K562 (cell line): Measurements from ENCODE around the gene GLT6D1. TPM values are rescaled to one million over a fixed set of nuclear protein-coding genes. Genes with fewer than 3 reads are reported as not detected.

ENCODE experiments used
- ATAC-seq: fragments of 200-7000 bp; cut with Tn5 transposase; 3 replicates; pipeline ENCODE4 v1.9.1; 2020; ENCODE audit warnings: moderate library complexity
- BruUV-seq: library from RNA; stranded (reverse); fragments of 400-500 nt; replicated peaks from 2 replicates; lab custom pipeline; 2021; lab: Mats Ljungman, UMichigan
- CTCF ChIA-PET: fragments of 300-600 bp; formaldehyde crosslinking; extraction: SDS; loops from one replicate; lab custom pipeline; 2021; ENCODE audit warnings: low intra/inter-chr PET ratio; lab: Yijun Ruan, JAX
- POLR2A ChIA-PET: fragments of 300-600, 350-650 bp; sonication (Branson Sonifier 250); formaldehyde crosslinking; extraction: SDS; loops from one replicate; lab custom pipeline; 2021; ENCODE audit warnings: antibody characterized with exemption, inconsistent platforms; lab: Yijun Ruan, JAX
- DNase-seq, 4 experiments: peaks; one replicate each; pipeline versions ENCODE4 v3.0.0 to v3.0.0-alpha.2; 2011 to 2018; ENCODE audit warnings: low spot score in 3 of 4, mixed read lengths in 3 of 4; ENCODE audit errors: extremely low read depth in 1 of 4
- FAIRE-seq: peaks from 2 replicates; lab custom pipeline; 2011; peaks lifted over from hg19 to GRCh38; lab: Jason Lieb, UNC
- H2AFZ ChIP-seq: 2 replicates; pipeline ENCODE4 v1.6.0; 2011; ENCODE audit warnings: low read depth, low read length, control low read depth, inconsistent platforms
- H3K27ac ChIP-seq: fragments of 200-600 bp; 3 replicates; pipeline ENCODE4 v1.8.0; 2011; ENCODE audit warnings: low read depth, mild to moderate bottlenecking, control low read depth, inconsistent platforms, low read length, moderate library complexity, mixed read lengths; ENCODE audit errors: extremely low read depth
- H3K27me3 ChIP-seq, 2 experiments: fragments of 300-600 bp in 1 of 2; 2 replicates in 1 of 2; 3 replicates in 1 of 2; pipeline versions ENCODE4 v1.6.0 to v1.8.0; 2011; ENCODE audit warnings: inconsistent platforms in 2 of 2, low read length in 2 of 2, mild to moderate bottlenecking in 1 of 2, mixed read lengths in 1 of 2, moderate library complexity in 1 of 2; ENCODE audit not compliant: control insufficient read depth in 2 of 2, insufficient read depth in 2 of 2
- H3K36me3 ChIP-seq: fragments of 300-600 bp; 3 replicates; pipeline ENCODE4 v1.8.0; 2011; ENCODE audit warnings: mild to moderate bottlenecking, low read length, inconsistent platforms; ENCODE audit not compliant: control insufficient read depth, insufficient read depth
- H3K4me1 ChIP-seq, 2 experiments: fragments of 200-600 bp in 1 of 2; replicated peaks in 1 of 2; 2 replicates in 1 of 2; 3 replicates in 1 of 2; pipeline versions ENCODE4 v1.5.1 to v1.8.0; 2011; ENCODE audit warnings: inconsistent platforms in 2 of 2, low read length in 2 of 2, mild to moderate bottlenecking in 1 of 2, mixed read lengths in 1 of 2, moderate library complexity in 1 of 2; ENCODE audit not compliant: control insufficient read depth in 2 of 2, insufficient read depth in 2 of 2
- H3K4me2 ChIP-seq: 2 replicates; pipeline ENCODE4 v1.6.1; 2011; ENCODE audit warnings: low read length, control low read depth, inconsistent platforms, mixed read lengths; ENCODE audit not compliant: insufficient read depth
- H3K4me3 ChIP-seq: fragments of 200-600 bp; sonication (generic), shearing (Covaris generic); 2 replicates; pipeline ENCODE4 v1.5.1; 2016; ENCODE audit warnings: control low read depth, inconsistent platforms
- H3K79me2 ChIP-seq: fragments of 200-600 bp; 3 replicates; pipeline ENCODE4 v1.8.0; 2011; ENCODE audit warnings: low read length, inconsistent platforms; ENCODE audit not compliant: control insufficient read depth, insufficient read depth
- H3K9ac ChIP-seq, 2 experiments: 2 replicates each; pipeline versions ENCODE4 v1.6.0 to v1.6.1; 2011; ENCODE audit warnings: low read depth in 2 of 2, low read length in 2 of 2, control low read depth in 1 of 2, inconsistent platforms in 1 of 2, mild to moderate bottlenecking in 1 of 2, mixed read lengths in 1 of 2; ENCODE audit not compliant: insufficient read depth in 1 of 2
- H3K9me1 ChIP-seq: one replicate; pipeline ENCODE4 v1.6.0; 2011; ENCODE audit warnings: inconsistent platforms, mild to moderate bottlenecking, low read length, moderate library complexity; ENCODE audit not compliant: control insufficient read depth, insufficient read depth
- H3K9me3 ChIP-seq: replicated peaks from 2 replicates; pipeline ENCODE4 v1.5.1; 2011; ENCODE audit warnings: low read depth, low read length, inconsistent platforms; ENCODE audit not compliant: control insufficient read depth, insufficient read depth
- H4K20me1 ChIP-seq: replicated peaks from 2 replicates; pipeline ENCODE4 v1.6.1; 2011; ENCODE audit warnings: low read length, inconsistent platforms, mixed read lengths; ENCODE audit not compliant: control insufficient read depth, insufficient read depth
- BMI1 ChIP-seq: fragments of 150-350 bp; IDR thresholded peaks from 2 replicates; pipeline ENCODE4 v1.6.1; 2014; ENCODE audit warnings: low read length
- CHD1 ChIP-seq: fragments of 200-600 bp; sonication (generic); IDR thresholded peaks from one replicate; pipeline ENCODE4 v1.6.1; 2012; ENCODE audit warnings: mild to moderate bottlenecking, moderate library complexity, low read length, inconsistent platforms
- CLOCK ChIP-seq: fragments of 250-450 bp; sonication (Bioruptor Pico); IDR thresholded peaks from 2 replicates; pipeline ENCODE4 v1.4.0; 2020; ENCODE audit warnings: mild to moderate bottlenecking, moderate library complexity, borderline replicate concordance
- ELF2 ChIP-seq: fragments of 250-450 bp; sonication (Bioruptor Pico); IDR thresholded peaks from 2 replicates; pipeline ENCODE4 v1.5.0; 2021; ENCODE audit warnings: mild to moderate bottlenecking
- GTF2A2 ChIP-seq: IDR thresholded peaks from 2 replicates; pipeline ENCODE4 v1.6.1; 2016; ENCODE audit warnings: mild to moderate bottlenecking, missing genetic modification characterization, missing compliant biosample characterization
- HMBOX1 ChIP-seq: sonication (generic); IDR thresholded peaks from 2 replicates; pipeline ENCODE4 v1.6.1; 2016
- JUNB ChIP-seq: fragments of 450-650 bp; formaldehyde crosslinking; conservative IDR thresholded peaks from 2 replicates; pipeline ENCODE4 v1.4.0; 2020; ENCODE audit warnings: mild to moderate bottlenecking
- NCOA1 ChIP-seq: fragments of 450-650 bp; IDR thresholded peaks from 2 replicates; pipeline ENCODE4 v1.6.1; 2016; ENCODE audit warnings: low read depth
- PREB ChIP-seq: sonication (generic); formaldehyde crosslinking; IDR thresholded peaks from 2 replicates; pipeline ENCODE4 v1.8.1; 2023; ENCODE audit warnings: mild to moderate bottlenecking, missing genetic modification reagents
- SRF ChIP-seq, 2 experiments: fragments of 250-450, 450-650 bp in 1 of 2; sonication (Bioruptor Pico) in 1 of 2; sonication (generic) in 1 of 2; formaldehyde crosslinking; IDR thresholded peaks; 2 replicates each; pipeline versions ENCODE4 v1.5.0 to v1.5.1; 2020 to 2022; ENCODE audit warnings: mild to moderate bottlenecking in 1 of 2, missing genetic modification reagents in 1 of 2
- ZBTB7A ChIP-seq: IDR thresholded peaks from 2 replicates; pipeline ENCODE4 v1.6.1; 2011; ENCODE audit warnings: low read depth, mild to moderate bottlenecking, low read length, moderate library complexity, borderline replicate concordance; ENCODE audit not compliant: control insufficient read depth
- ZNF384 ChIP-seq: IDR thresholded peaks from 2 replicates; pipeline ENCODE4 v1.6.1; 2012; ENCODE audit warnings: low read depth, low read length, improper control_type of control experiment
- WGBS: fragments of 100-300 bp; shearing (Covaris generic); methylation state at CpG from one replicate; pipeline ENCODE4 v1.1.6; 2016; ENCODE audit warnings: low coverage, mixed read lengths; ENCODE audit not compliant: insufficient coverage; ENCODE audit errors: missing lambda C conversion rate; 5-methylcytosine and 5-hydroxymethylcytosine counted together
- in situ Hi-C: fragments of 300-500 bp; cut with MboI; formaldehyde crosslinking; loops from 4 replicates; pipeline ENCODE4 v1.15.0; 2018; ENCODE audit warnings: inconsistent platforms, mixed read lengths
- intact Hi-C: fragments of 100-400 bp; cut with micrococcal nuclease; formaldehyde crosslinking; loops from 2 replicates; pipeline ENCODE4 v1.14.2; 2022
- polyA plus RNA-seq, 8 experiments: library from polyadenylated mRNA; depleted of rRNA in 4 of 8; stranded (reverse) in 5 of 8; unstranded in 3 of 8; fragments of >200 nt; fragmentation: Nextera tagmentation in 2 of 8; fragmentation: Illumina TruSeq in 1 of 8; extraction: Ambion mirVana in 2 of 8; extraction: Trizol in 1 of 8; gene quantifications; 2 replicates each; pipeline versions ENCODE4 v1.2.1 to v1.2.3, GENCODE V29; 2011 to 2014; ENCODE audit warnings: inconsistent platforms in 1 of 8, missing spikeins in 1 of 8
- total RNA-seq, 7 experiments: library from RNA; depleted of rRNA in 6 of 7; stranded (reverse); fragments of >200 nt in 6 of 7; fragmentation: Illumina TruSeq in 2 of 7; extraction: Trizol in 2 of 7; gene quantifications; 2 replicates each; pipeline versions ENCODE4 v1.2.1 to v1.2.3, GENCODE V29; 2011 to 2021; ENCODE audit warnings: low replicate concordance in 1 of 7

GLT6D1 gene
- total and polyA plus RNA-seq, 9 of the 15 experiments (the other 6 are each of a cell fraction or from before 2014, with no cell fraction given), result not detected

GRCh38 chr9:135662758-135663450, 23.6 kb upstream of the GLT6D1 start, which contains the start of gene LCN9:
LCN9 (plus strand) TSS chr9:135663309; CDS start chr9:135663322, 13 bp downstream.
- intact Hi-C loops (no loop called here), in situ Hi-C loops (no loop called here)
- DNase-seq, result no peak
- Histone ChIP-seq H3K9me1 (no peaks in the 10 kb centered on the region), H3K79me2 (no peaks in the 10 kb centered on the region), H3K4me2 (no peak within 1 kb of the TSS), H3K9me3 (no peaks in the 10 kb centered on the region), H4K20me1 (peaks cover 7% of the 10 kb centered on the region; the same call in 1 of the 2 replicates), H3K4me1 (no peaks in the 10 kb centered on the region), H3K4me3 (no peak within 1 kb of the TSS), H2AFZ (no peak within 1 kb of the TSS), H3K36me3 (no peaks in the 10 kb centered on the region), H3K27me3 (peaks cover 39 to 78% of the 10 kb centered on the region in 2 experiments), H3K9ac (no peak within 1 kb of the TSS), H3K27ac (no peak within 1 kb of the TSS)
- no peak for TF ChIP-seq CLOCK (CRISPR knock-in tag)
- TF ChIP-seq SRF (CRISPR knock-in tag; IDR thresholded peaks at IDR 0.05), result no peak
- TF ChIP-seq HMBOX1, result no peak
- TF ChIP-seq CHD1, result no peak
- no peak for TF ChIP-seq ZNF384
- TF ChIP-seq JUNB (CRISPR knock-in tag), result no peak
- no peak for TF ChIP-seq GTF2A2
- no peak for TF ChIP-seq ELF2 (CRISPR knock-in tag)
- no peak for TF ChIP-seq ZBTB7A
- TF ChIP-seq PREB, result no peak
- no peak for TF ChIP-seq NCOA1
- TF ChIP-seq BMI1, result no peak
- no peak for FAIRE-seq
- peak; percentile 54; the same call in 2 of the 3 replicates for ATAC-seq
- ChIA-PET CTCF (no interaction called here), POLR2A (interaction anchor here (0.6 to 0.7 kb wide), 2 partner anchors 89 to 306 kb away, joined by 3 read pairs; no protein-coding TSS in a partner anchor)
- no TSS peak for BruUV-seq
- WGBS, result 2% methylated on average over 25 of the region's 25 CpGs
